22Rv1 (cell line): Measurements from ENCODE around the gene CTNNAL1.

Experiments
- H3K27ac ChIP-seq: fragments of 450-650 bp; 2 replicates; pipeline ENCODE4 v1.5.1; 2017
- ZFX ChIP-seq: fragments of 450-650 bp; IDR thresholded peaks from 2 replicates; pipeline ENCODE4 v1.6.1; 2017; ENCODE audit warnings: antibody characterized with exemption, borderline replicate concordance
- TF ChIP-seq, protein P1 (sequence below): fragments of 450-650 bp; IDR thresholded peaks from 2 replicates; pipeline ENCODE4 v1.5.1; 2017; ENCODE audit warnings: mild to moderate bottlenecking

CTNNAL1 gene

DNA sequence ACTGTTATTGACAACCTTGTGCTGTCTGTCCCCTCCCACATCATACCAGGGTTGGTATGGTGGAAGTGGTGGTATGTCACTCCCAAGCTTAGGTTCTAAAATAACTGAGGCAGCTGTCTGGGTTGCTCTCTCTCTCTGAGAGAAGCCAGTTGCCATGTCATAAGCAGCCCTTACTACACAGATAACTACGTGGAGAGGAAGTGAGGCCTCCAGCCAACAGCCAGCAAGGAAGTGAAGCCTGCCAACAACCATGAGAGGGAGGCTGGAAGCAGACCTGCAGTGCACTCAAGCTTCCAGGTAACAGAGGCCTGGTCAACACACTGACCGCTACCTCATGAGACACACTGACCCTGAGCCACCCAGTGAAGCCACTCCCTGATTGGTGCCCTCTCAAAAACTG, 18.6 kb downstream of the CTNNAL1 start:
- H3K27ac ChIP-seq: no peak overlapping the region
- TF ChIP-seq, protein P1, sequence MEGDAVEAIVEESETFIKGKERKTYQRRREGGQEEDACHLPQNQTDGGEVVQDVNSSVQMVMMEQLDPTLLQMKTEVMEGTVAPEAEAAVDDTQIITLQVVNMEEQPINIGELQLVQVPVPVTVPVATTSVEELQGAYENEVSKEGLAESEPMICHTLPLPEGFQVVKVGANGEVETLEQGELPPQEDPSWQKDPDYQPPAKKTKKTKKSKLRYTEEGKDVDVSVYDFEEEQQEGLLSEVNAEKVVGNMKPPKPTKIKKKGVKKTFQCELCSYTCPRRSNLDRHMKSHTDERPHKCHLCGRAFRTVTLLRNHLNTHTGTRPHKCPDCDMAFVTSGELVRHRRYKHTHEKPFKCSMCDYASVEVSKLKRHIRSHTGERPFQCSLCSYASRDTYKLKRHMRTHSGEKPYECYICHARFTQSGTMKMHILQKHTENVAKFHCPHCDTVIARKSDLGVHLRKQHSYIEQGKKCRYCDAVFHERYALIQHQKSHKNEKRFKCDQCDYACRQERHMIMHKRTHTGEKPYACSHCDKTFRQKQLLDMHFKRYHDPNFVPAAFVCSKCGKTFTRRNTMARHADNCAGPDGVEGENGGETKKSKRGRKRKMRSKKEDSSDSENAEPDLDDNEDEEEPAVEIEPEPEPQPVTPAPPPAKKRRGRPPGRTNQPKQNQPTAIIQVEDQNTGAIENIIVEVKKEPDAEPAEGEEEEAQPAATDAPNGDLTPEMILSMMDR: no peak
- TF ChIP-seq ZFX: no peak

DNA sequence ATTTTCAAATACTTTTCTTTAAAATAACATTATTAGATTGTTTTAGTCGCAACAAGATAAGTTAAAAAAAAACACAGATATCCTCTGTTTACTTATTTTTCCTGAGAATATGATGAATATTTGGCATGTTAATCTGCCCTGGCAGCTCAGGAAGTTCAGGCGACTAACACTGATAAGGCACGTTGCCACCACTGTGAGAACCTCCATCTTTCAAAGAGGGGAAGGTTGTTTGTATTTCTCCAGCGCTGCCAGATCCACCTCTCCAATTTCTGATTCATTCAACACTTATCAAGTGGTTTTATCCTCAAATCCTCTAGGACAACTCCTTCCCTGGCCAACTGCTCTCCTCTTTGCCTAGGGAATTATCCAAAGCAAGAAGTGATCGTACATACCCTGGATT, 21.8 kb downstream of the CTNNAL1 start:
- TF ChIP-seq, protein P1: no peak
- no peak for TF ChIP-seq ZFX
- no peak overlapping the region for H3K27ac ChIP-seq

DNA sequence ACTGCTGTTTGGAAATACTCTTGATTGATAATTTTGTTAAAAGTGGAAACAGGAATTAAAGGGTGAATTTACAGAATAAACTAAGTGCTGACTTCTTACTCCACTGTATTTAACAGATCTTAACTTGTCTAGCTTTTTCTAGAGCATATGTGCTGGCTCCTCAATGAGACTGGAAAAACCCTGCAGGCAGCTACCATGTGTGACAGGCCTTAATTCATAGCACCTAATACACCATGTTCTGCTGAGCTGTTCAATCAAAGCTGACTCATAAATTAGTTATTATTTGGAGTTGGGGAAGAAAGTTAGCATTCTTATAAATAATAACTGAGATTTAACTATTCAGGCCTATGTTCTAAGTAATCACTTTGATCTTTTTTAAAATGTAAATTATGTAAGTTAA, 29.4 kb downstream of the CTNNAL1 start:
- TF ChIP-seq, protein P1: no peak
- no peak for TF ChIP-seq ZFX
- H3K27ac ChIP-seq: no peak overlapping the region

DNA sequence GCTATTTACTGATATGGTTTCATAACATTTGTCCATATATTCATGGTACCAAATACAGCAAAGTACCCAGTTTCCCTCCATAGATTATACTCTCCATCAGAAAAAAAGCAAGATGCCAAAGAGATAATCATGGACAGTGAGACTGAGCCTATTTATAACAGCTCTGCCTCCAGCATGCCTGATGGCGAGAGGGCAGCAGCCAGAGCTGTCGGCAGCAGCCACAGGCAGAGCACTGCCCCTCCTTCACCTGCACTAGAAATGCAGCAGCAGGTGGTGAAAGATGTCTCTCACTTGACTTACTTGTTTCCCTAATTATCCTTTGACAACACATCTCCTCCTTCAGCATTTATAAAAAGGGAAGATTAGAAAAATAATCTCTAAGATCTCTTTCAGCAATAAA, 32.4 kb downstream of the CTNNAL1 start:
- no peak for TF ChIP-seq ZFX
- TF ChIP-seq, protein P1: no peak
- H3K27ac ChIP-seq: no peak overlapping the region

DNA sequence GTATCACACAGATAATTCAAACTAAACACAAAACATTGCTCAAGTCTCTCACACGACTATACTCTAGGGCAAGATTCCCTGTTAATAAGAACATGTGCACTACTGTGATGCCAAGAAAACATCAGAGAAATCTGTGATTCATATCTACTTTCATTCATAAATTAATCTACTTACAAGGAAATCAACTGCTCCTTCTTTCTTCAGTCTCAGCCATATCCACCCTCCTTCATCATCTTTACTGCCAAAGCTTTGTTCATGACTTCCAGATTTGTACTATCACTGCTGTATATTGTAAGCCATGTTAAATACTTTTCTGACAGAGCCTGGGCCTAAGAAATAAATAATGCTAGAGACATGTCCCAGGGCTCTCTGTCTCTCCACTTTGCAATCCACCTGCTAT, 35.1 kb downstream of the CTNNAL1 start:
- H3K27ac ChIP-seq: no peak overlapping the region
- TF ChIP-seq ZFX: no peak
- TF ChIP-seq, protein P1: no peak

DNA sequence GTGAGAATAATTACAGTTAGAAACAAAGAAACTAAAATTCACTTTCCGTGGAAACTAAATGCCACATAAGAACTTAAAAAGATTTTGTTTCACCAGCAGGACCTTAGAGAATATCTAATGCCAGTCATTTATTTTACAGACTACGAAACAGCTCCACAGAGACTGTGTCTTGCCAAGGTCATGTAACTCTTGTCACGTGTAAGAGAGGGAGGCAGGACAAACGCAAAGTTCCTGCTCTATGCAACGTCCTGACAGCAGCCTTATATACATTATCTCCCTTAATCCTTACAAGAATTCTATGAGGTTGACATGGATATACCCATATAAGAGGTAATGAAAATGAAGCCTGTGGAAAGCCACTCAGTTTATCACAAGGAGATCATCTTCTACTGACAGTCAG, 39.4 kb downstream of the CTNNAL1 start:
- TF ChIP-seq, protein P1: no peak
- no peak for TF ChIP-seq ZFX
- no peak overlapping the region for H3K27ac ChIP-seq

DNA sequence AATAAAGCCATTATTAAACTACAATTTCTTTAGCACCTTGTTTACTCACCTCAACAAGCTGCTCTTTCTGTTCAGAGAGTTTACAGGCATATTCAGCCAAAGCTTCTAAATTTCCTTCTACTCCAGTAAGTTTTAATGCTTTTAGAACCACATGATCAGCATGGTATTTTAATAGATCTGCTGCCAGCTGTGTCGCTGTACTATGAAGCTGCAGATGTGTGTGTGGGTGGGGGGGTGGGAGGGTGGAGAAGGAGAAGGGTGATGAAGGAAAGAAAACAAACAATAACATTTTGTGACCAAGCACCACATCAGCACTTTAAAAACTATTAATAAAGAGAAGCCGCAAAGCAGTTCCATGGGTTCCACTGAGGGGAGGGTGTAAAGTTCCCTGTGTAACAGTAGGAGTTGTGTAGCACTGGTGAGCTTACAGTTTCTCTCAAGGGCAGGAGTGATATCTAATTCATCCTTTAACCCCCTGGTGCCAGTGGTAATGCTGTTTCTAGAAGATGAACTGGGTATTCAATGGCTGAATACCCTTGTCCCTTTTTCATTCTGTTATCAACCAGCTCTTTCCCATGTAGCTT, 40.6 kb downstream of the CTNNAL1 start:
- no peak overlapping the region for H3K27ac ChIP-seq
- TF ChIP-seq ZFX: no peak
- TF ChIP-seq, protein P1: no peak
